ENCODE measurements around the gene USP21.

Gene USP21

GRCh38 chr1:161159087-161159912 lies at the start of gene USP21:
TSS of gene USP21 (plus strand) at chr1:161159500. CDS start at chr1:161160641, 1,141 bp downstream.
- no peaks in the 10 kb centered on the region for H4K20me1 ChIP-seq (ENCODE audit: insufficient read depth, low read length)
- H3K9me2 ChIP-seq (ENCODE audit: low read depth, low read length) = no peaks in the 10 kb centered on the region
- H3K27me3 ChIP-seq (ENCODE audit: insufficient read depth, low read length) = no peaks in the 10 kb centered on the region
- H3K79me2 ChIP-seq (ENCODE audit: insufficient read depth, low read length) = no peaks in the 10 kb centered on the region
- peak within 1 kb of the TSS; percentile 87 for H3K4me2 ChIP-seq (ENCODE audit: low read length)
- TF ChIP-seq EZH2 (IDR thresholded peaks at IDR 0.05; ENCODE audit: borderline replicate concordance, low read length) (no peak), CTCF (IDR thresholded peaks at IDR 0.05; ENCODE audit: low read length) (peak; percentile 47; the same call in 1 of the 2 replicates)
- H3K4me3 ChIP-seq (ENCODE audit: low read depth, low read length, poor library complexity, severe bottlenecking) = peak within 1 kb of the TSS; percentile 89
- H3K36me3 ChIP-seq (ENCODE audit: insufficient read depth, low read length) = peaks cover 43% of the 10 kb centered on the region; the same call in 1 of the 2 replicates
- H3K9me3 ChIP-seq (ENCODE audit: low read length) = no peaks in the 10 kb centered on the region
- no peak within 1 kb of the TSS for H3K27ac ChIP-seq (ENCODE audit: low read depth, low read length, poor library complexity, severe bottlenecking)
- H2AFZ ChIP-seq (ENCODE audit: low read length) = no peak within 1 kb of the TSS
- H3K9ac ChIP-seq (ENCODE audit: low read length) = peak within 1 kb of the TSS; percentile 90
- H3K4me1 ChIP-seq (ENCODE audit: insufficient read depth, low read length, severe bottlenecking) = peaks cover 39% of the 10 kb centered on the region
- peaks cover 4% of the 10 kb centered on the region; the same call in 1 of the 2 replicates for H3F3A ChIP-seq (ENCODE audit: insufficient read depth, low read length)

GRCh38 chr1:161111117-161111516 lies 48.2 kb upstream of the USP21 start:
- H3K9ac ChIP-seq (ENCODE audit: low read length) = no peak overlapping the region
- no peaks in the 10 kb centered on the region for H4K20me1 ChIP-seq (ENCODE audit: insufficient read depth, low read length)
- TF ChIP-seq EZH2 (IDR thresholded peaks at IDR 0.05; ENCODE audit: borderline replicate concordance, low read length) (no peak), CTCF (IDR thresholded peaks at IDR 0.05; ENCODE audit: low read length) (no peak)
- no peak overlapping the region for H3K27ac ChIP-seq (ENCODE audit: low read depth, low read length, poor library complexity, severe bottlenecking)
- no peaks in the 10 kb centered on the region for H3K9me2 ChIP-seq (ENCODE audit: low read depth, low read length)
- peaks cover 28% of the 10 kb centered on the region for H3K4me1 ChIP-seq (ENCODE audit: insufficient read depth, low read length, severe bottlenecking)
- H3K27me3 ChIP-seq (ENCODE audit: insufficient read depth, low read length) = no peaks in the 10 kb centered on the region
- no peaks in the 10 kb centered on the region for H3F3A ChIP-seq (ENCODE audit: insufficient read depth, low read length)
- H3K9me3 ChIP-seq (ENCODE audit: low read length) = no peaks in the 10 kb centered on the region
- H3K4me2 ChIP-seq (ENCODE audit: low read length) = no peak overlapping the region
- peaks cover 84% of the 10 kb centered on the region for H3K79me2 ChIP-seq (ENCODE audit: insufficient read depth, low read length)
- no peak overlapping the region for H3K4me3 ChIP-seq (ENCODE audit: low read depth, low read length, poor library complexity, severe bottlenecking)
- H3K36me3 ChIP-seq (ENCODE audit: insufficient read depth, low read length) = peaks cover 48% of the 10 kb centered on the region
- no peak overlapping the region for H2AFZ ChIP-seq (ENCODE audit: low read length)

GRCh38 chr1:161111527-161111926 lies 47.8 kb upstream of the USP21 start:
- H3K4me2 ChIP-seq (ENCODE audit: low read length) = no peak overlapping the region
- H3K36me3 ChIP-seq (ENCODE audit: insufficient read depth, low read length) = peaks cover 48% of the 10 kb centered on the region
- no peaks in the 10 kb centered on the region for H4K20me1 ChIP-seq (ENCODE audit: insufficient read depth, low read length)

More at GRCh38 chr1:161111527-161111926, 47.8 kb upstream of the USP21 start:
- no peak overlapping the region for H3K9ac ChIP-seq (ENCODE audit: low read length)
- H3K9me2 ChIP-seq (ENCODE audit: low read depth, low read length) = no peaks in the 10 kb centered on the region
- H3K4me3 ChIP-seq (ENCODE audit: low read depth, low read length, poor library complexity, severe bottlenecking) = no peak overlapping the region
- no peak for TF ChIP-seq CTCF (IDR thresholded peaks at IDR 0.05; ENCODE audit: low read length)
- no peak for TF ChIP-seq EZH2 (IDR thresholded peaks at IDR 0.05; ENCODE audit: borderline replicate concordance, low read length)
- no peaks in the 10 kb centered on the region for H3K9me3 ChIP-seq (ENCODE audit: low read length)
- no peak overlapping the region for H2AFZ ChIP-seq (ENCODE audit: low read length)
- H3K27me3 ChIP-seq (ENCODE audit: insufficient read depth, low read length) = no peaks in the 10 kb centered on the region
- peaks cover 32% of the 10 kb centered on the region for H3K4me1 ChIP-seq (ENCODE audit: insufficient read depth, low read length, severe bottlenecking)
- no peaks in the 10 kb centered on the region for H3F3A ChIP-seq (ENCODE audit: insufficient read depth, low read length)
- no peak overlapping the region for H3K27ac ChIP-seq (ENCODE audit: low read depth, low read length, poor library complexity, severe bottlenecking)
- H3K79me2 ChIP-seq (ENCODE audit: insufficient read depth, low read length) = peaks cover 84% of the 10 kb centered on the region

Data from OCI-LY1 (cell line).